SK-N-SH (cell line): Measurements from ENCODE around the gene METRNL. TPM values are rescaled to one million over a fixed set of nuclear protein-coding genes. Genes with fewer than 3 reads are reported as not detected.

Source experiments
- CTCF ChIA-PET: fragments of 300-600, 350-600 bp; formaldehyde crosslinking; extraction: SDS; loops from one replicate; lab custom pipeline; 2021; lab: Yijun Ruan, JAX
- POLR2A ChIA-PET: fragments of 350-600 bp; sonication (Branson Sonifier 250); formaldehyde crosslinking; extraction: SDS; loops from one replicate; lab custom pipeline; 2020; ENCODE audit warnings: antibody characterized with exemption, inconsistent platforms; lab: Yijun Ruan, JAX
- DNase-seq: peaks from one replicate; pipeline ENCODE4 v3.0.0; 2012
- H2AFZ ChIP-seq: fragments of 200-600 bp; sonication (generic); 2 replicates; pipeline ENCODE4 v1.8.1; 2016; ENCODE audit warnings: antibody characterized with exemption, mild to moderate bottlenecking, low read depth
- H3F3A ChIP-seq: fragments of 200-600 bp; sonication (generic); replicated peaks from 2 replicates; pipeline ENCODE3; 2016; ENCODE audit warnings: antibody characterized with exemption, mild to moderate bottlenecking; ENCODE audit not compliant: insufficient read depth
- H3K27ac ChIP-seq, 2 experiments: fragments of 200-500 bp in 1 of 2; fragments of 200-600 bp in 1 of 2; sonication (Bioruptor generic) in 1 of 2; sonication (generic), shearing (Covaris generic) in 1 of 2; 2 replicates each; pipeline versions ENCODE4 v1.5.1 to v1.6.1; 2014 to 2016; ENCODE audit warnings: low read depth in 2 of 2, inconsistent platforms in 1 of 2, low read length in 1 of 2, mild to moderate bottlenecking in 1 of 2, mixed read lengths in 1 of 2
- H3K27me3 ChIP-seq: fragments of 200-600 bp; sonication (generic), shearing (Covaris generic); 2 replicates; pipeline ENCODE4 v1.6.1; 2016; ENCODE audit warnings: mixed run types; ENCODE audit not compliant: insufficient read depth
- H3K36me3 ChIP-seq, 2 experiments: fragments of 200-500 bp in 1 of 2; fragments of 200-600 bp in 1 of 2; sonication (Bioruptor generic) in 1 of 2; sonication (generic) in 1 of 2; replicated peaks in 1 of 2; 2 replicates each; pipeline versions ENCODE3 to v1.5.1; 2014 to 2016; ENCODE audit warnings: low read length in 1 of 2, mild to moderate bottlenecking in 1 of 2; ENCODE audit not compliant: insufficient read depth in 2 of 2, control insufficient read depth in 1 of 2
- H3K4me1 ChIP-seq, 2 experiments: fragments of 200-500 bp in 1 of 2; fragments of 200-600 bp in 1 of 2; sonication (Bioruptor generic) in 1 of 2; sonication (generic), shearing (Covaris generic) in 1 of 2; 2 replicates each; pipeline versions ENCODE4 v1.5.1 to v1.6.1; 2014 to 2016; ENCODE audit warnings: low read depth in 1 of 2, low read length in 1 of 2, mixed run types in 1 of 2; ENCODE audit not compliant: insufficient read depth in 2 of 2, control insufficient read depth in 1 of 2
- H3K4me2 ChIP-seq: fragments of 200-600 bp; sonication (generic), shearing (Covaris generic); 2 replicates; pipeline ENCODE4 v1.6.1; 2017; ENCODE audit warnings: mixed run types
- H3K4me3 ChIP-seq, 2 experiments: fragments of 200-500 bp in 1 of 2; fragments of 200-600 bp in 1 of 2; sonication (Bioruptor generic) in 1 of 2; sonication (generic), shearing (Covaris generic) in 1 of 2; 2 replicates each; pipeline versions ENCODE4 v1.5.1 to v1.8.1; 2014 to 2016; ENCODE audit warnings: low read depth in 2 of 2, inconsistent platforms in 1 of 2, low read length in 1 of 2, mild to moderate bottlenecking in 1 of 2, mixed read lengths in 1 of 2, moderate library complexity in 1 of 2
- H3K79me2 ChIP-seq: fragments of 200-600 bp; sonication (generic); 2 replicates; pipeline ENCODE4 v1.8.1; 2017; ENCODE audit warnings: mild to moderate bottlenecking; ENCODE audit not compliant: insufficient read depth
- H3K9ac ChIP-seq: fragments of 200-600 bp; sonication (generic); 2 replicates; pipeline ENCODE4 v1.6.1; 2017; ENCODE audit warnings: mixed run types
- H3K9me2 ChIP-seq: fragments of 200-600 bp; sonication (generic); 2 replicates; pipeline ENCODE4 v1.6.1; 2017; ENCODE audit warnings: mixed run types
- H3K9me3 ChIP-seq: fragments of 200-600 bp; sonication (generic); 2 replicates; pipeline ENCODE4 v1.6.1; 2017; ENCODE audit warnings: mixed run types, mild to moderate bottlenecking, moderate library complexity
- H4K20me1 ChIP-seq: fragments of 200-600 bp; sonication (generic); 2 replicates; pipeline ENCODE4 v1.6.1; 2017; ENCODE audit warnings: mild to moderate bottlenecking, mixed run types; ENCODE audit not compliant: insufficient read depth
- CHD2 ChIP-seq: fragments of 150-350 bp; IDR thresholded peaks from 2 replicates; pipeline ENCODE4 v1.6.1; 2018; ENCODE audit warnings: low read length; ENCODE audit not compliant: partially characterized antibody
- EP300 ChIP-seq, 2 experiments: IDR thresholded peaks; 2 replicates each; pipeline versions ENCODE4 v1.4.0 to v1.6.1; 2012; ENCODE audit warnings: borderline replicate concordance in 1 of 2, low read depth in 1 of 2, low read length in 1 of 2
- GATA2 ChIP-seq: sonication (generic); formaldehyde crosslinking; IDR thresholded peaks from 2 replicates; pipeline ENCODE4 v1.5.0; 2020; ENCODE audit warnings: mild to moderate bottlenecking, missing genetic modification reagents
- RAD21 ChIP-seq: IDR thresholded peaks from 2 replicates; pipeline ENCODE4 v1.6.1; 2012; ENCODE audit warnings: mild to moderate bottlenecking, low read length
- SMC3 ChIP-seq: IDR thresholded peaks from 2 replicates; pipeline ENCODE4 v1.6.1; 2012; ENCODE audit warnings: low read depth, low read length, improper control_type of control experiment
- TAF1 ChIP-seq: IDR thresholded peaks from 2 replicates; pipeline ENCODE4 v1.6.1; 2012; ENCODE audit warnings: low read depth, mild to moderate bottlenecking, low read length, moderate library complexity, borderline replicate concordance
- TCF12 ChIP-seq: IDR thresholded peaks from 2 replicates; pipeline ENCODE4 v1.4.0; 2012
- WGBS: methylation state at CpG from one replicate; pipeline ENCODE4 v1.1.6; 2017; ENCODE audit warnings: low lambda C conversion rate; 5-methylcytosine and 5-hydroxymethylcytosine counted together
- polyA plus RNA-seq, 3 experiments: library from polyadenylated mRNA; depleted of rRNA; stranded (reverse); fragments of >200 nt; gene quantifications; 2 replicates each; pipeline ENCODE4 v1.2.3, GENCODE V29; 2012
- TF ChIP-seq, protein P1 (sequence below): IDR thresholded peaks from 2 replicates; pipeline ENCODE4 v1.6.1; 2012; ENCODE audit warnings: mild to moderate bottlenecking, low read depth, low read length, moderate library complexity
- TF ChIP-seq, protein P2 (sequence below): fragments of 200-600 bp; sonication (generic); IDR thresholded peaks from 2 replicates; pipeline ENCODE4 v1.6.1; 2017; ENCODE audit warnings: antibody characterized with exemption, mild to moderate bottlenecking, moderate library complexity

METRNL gene
- polyA plus RNA-seq, 1 of the 3 experiments (the other 2 are of a cell fraction), result 75.5 TPM

DNA sequence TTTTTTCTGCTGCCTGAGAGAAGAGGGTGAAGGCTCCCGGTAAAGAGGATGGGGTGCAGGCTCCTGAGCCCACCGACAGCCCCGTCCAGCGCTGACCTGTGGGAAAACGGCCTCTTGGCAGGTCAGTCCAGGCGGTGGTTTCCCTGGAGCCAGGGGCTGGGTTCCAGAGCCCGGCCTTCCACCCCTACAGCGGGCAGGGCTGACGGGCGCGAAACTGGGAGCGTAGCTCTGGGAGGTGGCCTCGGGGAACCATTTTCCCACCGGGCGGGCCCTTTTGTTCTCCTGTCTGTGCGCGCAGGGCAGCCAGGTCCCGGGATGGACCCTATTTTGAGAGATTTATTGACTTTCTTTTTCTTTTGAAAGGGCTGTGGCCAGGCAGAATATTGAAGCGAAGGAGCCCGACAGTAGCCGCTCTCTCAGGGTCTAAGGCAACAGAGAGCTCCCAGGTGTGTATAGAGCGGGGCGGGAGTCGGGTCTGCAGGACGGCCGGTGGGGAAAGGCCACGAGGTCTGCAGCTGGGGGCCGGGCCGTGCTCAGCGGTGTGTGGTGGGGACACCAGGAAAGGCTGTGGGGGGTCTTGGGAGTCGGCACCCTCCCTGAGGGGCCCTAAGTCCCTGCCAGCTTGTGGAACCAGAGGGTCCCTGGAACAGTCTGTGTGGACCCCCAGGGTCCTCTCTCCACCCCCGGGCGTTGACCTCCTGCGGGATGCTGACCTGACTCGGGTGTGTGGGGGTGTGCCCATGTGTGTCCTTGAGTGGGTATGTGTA, 32.3 kb downstream of the METRNL start:
- Histone ChIP-seq H3K4me1 (peaks cover 16 to 24% of the 10 kb centered on the region in 2 experiments), H4K20me1 (no peaks in the 10 kb centered on the region), H3K79me2 (no peaks in the 10 kb centered on the region), H3K27ac (no peak overlapping the region), H3K9ac (no peak overlapping the region), H3F3A (peaks cover 9% of the 10 kb centered on the region), H3K27me3 (no peaks in the 10 kb centered on the region), H3K36me3 (no peaks in the 10 kb centered on the region), H3K9me3 (no peaks in the 10 kb centered on the region), H2AFZ (no peak overlapping the region), H3K4me3 (no peak overlapping the region), H3K4me2 (no peak overlapping the region), H3K9me2 (no peaks in the 10 kb centered on the region)
- POLR2A ChIA-PET, result no interaction called here
- CTCF ChIA-PET, result no interaction called here
- WGBS, result 97% methylated on average over 29 of the region's 35 CpGs
- DNase-seq, result no peak
- TF ChIP-seq TCF12, result no peak

DNA sequence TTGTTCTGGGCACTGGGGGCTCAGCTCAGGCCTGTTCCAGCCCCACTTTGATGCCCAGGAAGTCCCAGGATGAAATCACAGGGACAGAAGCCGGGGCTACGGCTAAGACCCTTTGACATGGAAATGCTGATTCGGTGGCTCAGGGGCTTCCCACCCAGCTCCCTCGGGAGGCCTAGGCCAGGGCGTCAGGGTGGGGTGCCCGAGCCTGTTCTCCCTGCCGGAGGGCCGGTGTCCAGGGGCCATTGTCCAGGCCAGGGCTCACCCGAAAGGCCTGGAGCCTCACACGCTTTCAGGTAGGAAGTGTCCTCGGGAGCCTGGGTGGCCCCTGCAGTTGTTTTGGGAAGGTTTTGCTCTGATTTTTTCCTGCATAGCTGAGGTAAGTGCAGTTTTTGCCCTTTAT, 34.0 kb downstream of the METRNL start:
- H2AFZ ChIP-seq, result no peak overlapping the region
- H3K36me3 ChIP-seq, result no peaks in the 10 kb centered on the region
- H4K20me1 ChIP-seq, result no peaks in the 10 kb centered on the region
- H3K79me2 ChIP-seq, result no peaks in the 10 kb centered on the region
- ChIA-PET CTCF (no interaction called here), POLR2A (no interaction called here)
- H3K9me2 ChIP-seq, result no peaks in the 10 kb centered on the region
- H3K4me3 ChIP-seq, result no peak overlapping the region
- DNase-seq, result no peak
- no peak overlapping the region for H3K4me2 ChIP-seq
- no peak overlapping the region for H3K27ac ChIP-seq
- H3K9ac ChIP-seq, result no peak overlapping the region
- H3K4me1 ChIP-seq, result peaks cover 16 to 20% of the 10 kb centered on the region in 2 experiments
- H3K9me3 ChIP-seq, result no peaks in the 10 kb centered on the region
- WGBS, result 95% methylated on average over 6 of the region's 11 CpGs
- H3K27me3 ChIP-seq, result no peaks in the 10 kb centered on the region
- peaks cover 4% of the 10 kb centered on the region for H3F3A ChIP-seq
- TF ChIP-seq, protein P1, sequence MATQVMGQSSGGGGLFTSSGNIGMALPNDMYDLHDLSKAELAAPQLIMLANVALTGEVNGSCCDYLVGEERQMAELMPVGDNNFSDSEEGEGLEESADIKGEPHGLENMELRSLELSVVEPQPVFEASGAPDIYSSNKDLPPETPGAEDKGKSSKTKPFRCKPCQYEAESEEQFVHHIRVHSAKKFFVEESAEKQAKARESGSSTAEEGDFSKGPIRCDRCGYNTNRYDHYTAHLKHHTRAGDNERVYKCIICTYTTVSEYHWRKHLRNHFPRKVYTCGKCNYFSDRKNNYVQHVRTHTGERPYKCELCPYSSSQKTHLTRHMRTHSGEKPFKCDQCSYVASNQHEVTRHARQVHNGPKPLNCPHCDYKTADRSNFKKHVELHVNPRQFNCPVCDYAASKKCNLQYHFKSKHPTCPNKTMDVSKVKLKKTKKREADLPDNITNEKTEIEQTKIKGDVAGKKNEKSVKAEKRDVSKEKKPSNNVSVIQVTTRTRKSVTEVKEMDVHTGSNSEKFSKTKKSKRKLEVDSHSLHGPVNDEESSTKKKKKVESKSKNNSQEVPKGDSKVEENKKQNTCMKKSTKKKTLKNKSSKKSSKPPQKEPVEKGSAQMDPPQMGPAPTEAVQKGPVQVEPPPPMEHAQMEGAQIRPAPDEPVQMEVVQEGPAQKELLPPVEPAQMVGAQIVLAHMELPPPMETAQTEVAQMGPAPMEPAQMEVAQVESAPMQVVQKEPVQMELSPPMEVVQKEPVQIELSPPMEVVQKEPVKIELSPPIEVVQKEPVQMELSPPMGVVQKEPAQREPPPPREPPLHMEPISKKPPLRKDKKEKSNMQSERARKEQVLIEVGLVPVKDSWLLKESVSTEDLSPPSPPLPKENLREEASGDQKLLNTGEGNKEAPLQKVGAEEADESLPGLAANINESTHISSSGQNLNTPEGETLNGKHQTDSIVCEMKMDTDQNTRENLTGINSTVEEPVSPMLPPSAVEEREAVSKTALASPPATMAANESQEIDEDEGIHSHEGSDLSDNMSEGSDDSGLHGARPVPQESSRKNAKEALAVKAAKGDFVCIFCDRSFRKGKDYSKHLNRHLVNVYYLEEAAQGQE, result no peak
- TF ChIP-seq, protein P2, sequence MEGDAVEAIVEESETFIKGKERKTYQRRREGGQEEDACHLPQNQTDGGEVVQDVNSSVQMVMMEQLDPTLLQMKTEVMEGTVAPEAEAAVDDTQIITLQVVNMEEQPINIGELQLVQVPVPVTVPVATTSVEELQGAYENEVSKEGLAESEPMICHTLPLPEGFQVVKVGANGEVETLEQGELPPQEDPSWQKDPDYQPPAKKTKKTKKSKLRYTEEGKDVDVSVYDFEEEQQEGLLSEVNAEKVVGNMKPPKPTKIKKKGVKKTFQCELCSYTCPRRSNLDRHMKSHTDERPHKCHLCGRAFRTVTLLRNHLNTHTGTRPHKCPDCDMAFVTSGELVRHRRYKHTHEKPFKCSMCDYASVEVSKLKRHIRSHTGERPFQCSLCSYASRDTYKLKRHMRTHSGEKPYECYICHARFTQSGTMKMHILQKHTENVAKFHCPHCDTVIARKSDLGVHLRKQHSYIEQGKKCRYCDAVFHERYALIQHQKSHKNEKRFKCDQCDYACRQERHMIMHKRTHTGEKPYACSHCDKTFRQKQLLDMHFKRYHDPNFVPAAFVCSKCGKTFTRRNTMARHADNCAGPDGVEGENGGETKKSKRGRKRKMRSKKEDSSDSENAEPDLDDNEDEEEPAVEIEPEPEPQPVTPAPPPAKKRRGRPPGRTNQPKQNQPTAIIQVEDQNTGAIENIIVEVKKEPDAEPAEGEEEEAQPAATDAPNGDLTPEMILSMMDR, result no peak
- TF ChIP-seq RAD21, result no peak
- TF ChIP-seq SMC3, result no peak
- TF ChIP-seq GATA2, result no peak
- no peak for TF ChIP-seq TCF12
- no peak for TF ChIP-seq EP300 (IDR thresholded peaks at IDR 0.05; ENCODE audit: borderline replicate concordance in 1 of 2, low read depth in 1 of 2, low read length in 1 of 2)
- TF ChIP-seq TAF1, result no peak
- TF ChIP-seq CHD2, result no peak
